ENCODE measurements around the gene GNS.
"Not testable (repeated sequence)": the region's sequence is repeated elsewhere in the genome, so short reads cannot be mapped to it uniquely, and the experiment has no call there.

Gene GNS

GRCh38 chr12:64759035-64759894 lies at the start of gene GNS:
TSS of gene GNS (minus strand) at chr12:64759406. CDS start at chr12:64759276, 130 bp downstream.
- Mint-ChIP-seq H3K9me3 (no peaks in the 10 kb centered on the region), H3K4me3 (peak within 1 kb of the TSS; percentile 84 to 87), H3K27me3 (no peaks in the 10 kb centered on the region), H3K4me1 (peaks cover 18 to 39% of the 10 kb centered on the region in 2 donors), H3K27ac (peak within 1 kb of the TSS; percentile 85), H3K36me3 (peaks cover 2 to 6% of the 10 kb centered on the region in 2 donors)
- DNase-seq (peak; percentile 97), ATAC-seq (replicated peaks) (peak; percentile 91 to 93)

GRCh38 chr12:64808110-64808509 lies 48.9 kb upstream of the GNS start:
- no peak for DNase-seq
- Mint-ChIP-seq H3K27me3 (peaks cover 34 to 45% of the 10 kb centered on the region in 2 donors), H3K36me3 (no peaks in the 10 kb centered on the region), H3K4me3 (no peak overlapping the region), H3K9me3 (peaks cover 4% of the 10 kb centered on the region in 2 donors), H3K27ac (no peak overlapping the region), H3K4me1 (peaks cover 4 to 7% of the 10 kb centered on the region in 2 donors)
- ATAC-seq (replicated peaks), result peak in 1 of 2 donors; percentile 29

- ATAC-seq (replicated peaks), result no peak
- H3K4me3 Mint-ChIP-seq, result no peak overlapping the region
Measured at GRCh38 chr12:64806593-64807460, 47.6 kb upstream of the GNS start.

GRCh38 chr12:64806173-64806572 lies 47.0 kb upstream of the GNS start:
- peaks cover 35 to 53% of the 10 kb centered on the region in 2 donors for H3K27me3 Mint-ChIP-seq
- H3K4me1 Mint-ChIP-seq, result peaks cover 7 to 14% of the 10 kb centered on the region in 2 donors
- DNase-seq, result no peak

More at GRCh38 chr12:64806593-64807460, 47.6 kb upstream of the GNS start:
- H3K27me3 Mint-ChIP-seq, result peaks cover 34 to 53% of the 10 kb centered on the region in 2 donors
- no peak overlapping the region for H3K27ac Mint-ChIP-seq
- DNase-seq, result no peak
- H3K9me3 Mint-ChIP-seq, result peaks cover 4% of the 10 kb centered on the region in 2 donors
- peaks cover 6 to 12% of the 10 kb centered on the region in 2 donors for H3K4me1 Mint-ChIP-seq
- H3K36me3 Mint-ChIP-seq, result no peaks in the 10 kb centered on the region

GRCh38 chr12:64802180-64802775 lies 43.1 kb upstream of the GNS start:
- DNase-seq, result peak; percentile 27
- not testable (repeated sequence) for H3K4me3 Mint-ChIP-seq, H3K36me3 Mint-ChIP-seq, H3K9me3 Mint-ChIP-seq
- Mint-ChIP-seq H3K4me1 (peaks cover 13 to 21% of the 10 kb centered on the region in 2 donors), H3K27me3 (peaks cover 45% of the 10 kb centered on the region in 2 donors), H3K27ac (peak overlapping the region; percentile 62)
- peak; percentile 51 to 62 for ATAC-seq (replicated peaks)

More at GRCh38 chr12:64806173-64806572, 47.0 kb upstream of the GNS start:
- no peak overlapping the region for H3K4me3 Mint-ChIP-seq
- peaks cover 4% of the 10 kb centered on the region in 2 donors for H3K9me3 Mint-ChIP-seq
- H3K36me3 Mint-ChIP-seq, result no peaks in the 10 kb centered on the region
- no peak overlapping the region for H3K27ac Mint-ChIP-seq
- no peak for ATAC-seq (replicated peaks)

GRCh38 chr12:64801381-64801780 lies 42.2 kb upstream of the GNS start:
- H3K36me3 Mint-ChIP-seq, result no peaks in the 10 kb centered on the region
- no peak for ATAC-seq (replicated peaks)
- no peak for DNase-seq
- no peak overlapping the region for H3K27ac Mint-ChIP-seq
- H3K9me3 Mint-ChIP-seq, result no peaks in the 10 kb centered on the region
- H3K4me1 Mint-ChIP-seq, result peaks cover 13 to 21% of the 10 kb centered on the region in 2 donors
- H3K27me3 Mint-ChIP-seq, result peaks cover 36 to 37% of the 10 kb centered on the region in 2 donors
- H3K4me3 Mint-ChIP-seq, result no peak overlapping the region

- H3K9me3 Mint-ChIP-seq, result no peaks in the 10 kb centered on the region
- no peak for DNase-seq
- no peak overlapping the region for H3K27ac Mint-ChIP-seq
- peaks cover 13 to 21% of the 10 kb centered on the region in 2 donors for H3K4me1 Mint-ChIP-seq
- no peak overlapping the region for H3K4me3 Mint-ChIP-seq
- peaks cover 33% of the 10 kb centered on the region in 2 donors for H3K27me3 Mint-ChIP-seq
- H3K36me3 Mint-ChIP-seq, result no peaks in the 10 kb centered on the region
- peak; percentile 81 to 83 for ATAC-seq (replicated peaks)
Measured at GRCh38 chr12:64800640-64801039, 41.4 kb upstream of the GNS start.

- DNase-seq (no peak), ATAC-seq (replicated peaks) (no peak)
- no peaks in the 10 kb centered on the region for H3K36me3 Mint-ChIP-seq
- no peak overlapping the region for H3K27ac Mint-ChIP-seq
- no peaks in the 10 kb centered on the region for H3K9me3 Mint-ChIP-seq
- peaks cover 13 to 21% of the 10 kb centered on the region in 2 donors for H3K4me1 Mint-ChIP-seq
- no peak overlapping the region for H3K4me3 Mint-ChIP-seq
- H3K27me3 Mint-ChIP-seq, result peaks cover 22 to 28% of the 10 kb centered on the region in 2 donors
Measured at GRCh38 chr12:64798165-64798564, 39.0 kb upstream of the GNS start.

GRCh38 chr12:64797156-64797555 lies 38.0 kb upstream of the GNS start:
- Mint-ChIP-seq H3K4me1 (peaks cover 13 to 18% of the 10 kb centered on the region in 2 donors), H3K36me3 (no peaks in the 10 kb centered on the region), H3K27ac (no peak overlapping the region), H3K9me3 (no peaks in the 10 kb centered on the region), H3K27me3 (peaks cover 16 to 28% of the 10 kb centered on the region in 2 donors), H3K4me3 (no peak overlapping the region)
- ATAC-seq (replicated peaks) (no peak), DNase-seq (no peak)

GRCh38 chr12:64796205-64796845 lies 37.1 kb upstream of the GNS start:
- no peak overlapping the region for H3K27ac Mint-ChIP-seq
- peaks cover 14 to 28% of the 10 kb centered on the region in 2 donors for H3K27me3 Mint-ChIP-seq
- no peak overlapping the region for H3K4me3 Mint-ChIP-seq
- H3K9me3 Mint-ChIP-seq, result no peaks in the 10 kb centered on the region
- peak; percentile 42 for DNase-seq
- peaks cover 11 to 14% of the 10 kb centered on the region in 2 donors for H3K4me1 Mint-ChIP-seq
- ATAC-seq (replicated peaks), result peak; percentile 84
- no peaks in the 10 kb centered on the region for H3K36me3 Mint-ChIP-seq

GRCh38 chr12:64794305-64794704 lies 35.1 kb upstream of the GNS start:
- Mint-ChIP-seq H3K9me3 (no peaks in the 10 kb centered on the region), H3K4me1 (no peaks in the 10 kb centered on the region), H3K27me3 (peaks cover 2 to 11% of the 10 kb centered on the region in 2 donors), H3K4me3 (no peak overlapping the region), H3K36me3 (no peaks in the 10 kb centered on the region), H3K27ac (no peak overlapping the region)
- DNase-seq (no peak), ATAC-seq (replicated peaks) (no peak)

- Mint-ChIP-seq H3K27me3 (peaks cover 0 to 11% of the 10 kb centered on the region in 2 donors), H3K27ac (no peak overlapping the region), H3K4me3 (no peak overlapping the region), H3K36me3 (no peaks in the 10 kb centered on the region), H3K4me1 (no peaks in the 10 kb centered on the region), H3K9me3 (no peaks in the 10 kb centered on the region)
- ATAC-seq (replicated peaks) (no peak), DNase-seq (no peak)
Measured at GRCh38 chr12:64793610-64794009, 34.4 kb upstream of the GNS start.

GRCh38 chr12:64792128-64792527 lies 32.9 kb upstream of the GNS start:
- DNase-seq (no peak), ATAC-seq (replicated peaks) (no peak)
- no peak overlapping the region for H3K4me3 Mint-ChIP-seq
- H3K27me3 Mint-ChIP-seq, result peaks cover 0 to 4% of the 10 kb centered on the region in 2 donors
- no peaks in the 10 kb centered on the region for H3K4me1 Mint-ChIP-seq
- H3K27ac Mint-ChIP-seq, result no peak overlapping the region
- no peaks in the 10 kb centered on the region for H3K9me3 Mint-ChIP-seq
- no peaks in the 10 kb centered on the region for H3K36me3 Mint-ChIP-seq

Data from stimulated activated naive B cell treated with anti-CD40 and anti-IgM and Interleukin-4, amounts not matched to agents 10 μg/mL and 1 μg/mL and 100 μg/mL, for 72 hours (primary cell).